Glomerular visceral epithelial cell (primary cell): ENCODE results near the gene CRY2.

Experiments
- DNase-seq: peaks from one replicate; pipeline ENCODE4 v3.0.0-alpha.2; 2016; ENCODE audit errors: extremely low spot score

The CRY2 gene

DNA sequence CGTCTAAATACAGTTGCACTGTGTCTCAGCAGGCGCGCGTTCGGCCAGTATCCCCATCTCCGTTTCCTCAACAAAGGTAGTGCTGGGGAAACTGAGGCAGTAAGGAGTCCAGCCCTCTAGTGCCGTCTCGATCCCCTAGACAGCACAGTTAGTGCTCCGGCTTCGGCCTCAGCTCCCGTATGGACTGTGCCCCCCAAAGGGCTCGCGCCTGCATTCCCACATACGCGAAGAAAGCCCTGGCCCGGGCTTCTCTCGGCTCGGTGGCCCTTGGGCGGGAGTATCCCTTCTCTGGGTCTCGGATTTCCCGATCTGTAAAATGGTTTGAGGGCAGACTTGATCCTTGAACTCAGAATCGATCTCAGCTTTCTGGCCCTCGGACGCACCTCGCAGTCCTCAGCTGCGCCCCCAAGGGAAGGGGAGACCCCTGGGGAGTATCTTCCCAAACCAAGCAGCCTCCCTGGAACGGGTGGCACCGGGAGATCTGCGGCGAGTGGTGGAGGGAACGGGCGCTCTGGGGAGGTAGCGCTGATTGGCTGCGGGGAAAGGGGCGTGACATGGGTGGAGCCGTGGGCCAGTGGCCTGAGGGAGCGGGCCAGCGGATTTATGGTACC, 71.2 kb downstream of the CRY2 start:
- peak; percentile 70 for DNase-seq

DNA sequence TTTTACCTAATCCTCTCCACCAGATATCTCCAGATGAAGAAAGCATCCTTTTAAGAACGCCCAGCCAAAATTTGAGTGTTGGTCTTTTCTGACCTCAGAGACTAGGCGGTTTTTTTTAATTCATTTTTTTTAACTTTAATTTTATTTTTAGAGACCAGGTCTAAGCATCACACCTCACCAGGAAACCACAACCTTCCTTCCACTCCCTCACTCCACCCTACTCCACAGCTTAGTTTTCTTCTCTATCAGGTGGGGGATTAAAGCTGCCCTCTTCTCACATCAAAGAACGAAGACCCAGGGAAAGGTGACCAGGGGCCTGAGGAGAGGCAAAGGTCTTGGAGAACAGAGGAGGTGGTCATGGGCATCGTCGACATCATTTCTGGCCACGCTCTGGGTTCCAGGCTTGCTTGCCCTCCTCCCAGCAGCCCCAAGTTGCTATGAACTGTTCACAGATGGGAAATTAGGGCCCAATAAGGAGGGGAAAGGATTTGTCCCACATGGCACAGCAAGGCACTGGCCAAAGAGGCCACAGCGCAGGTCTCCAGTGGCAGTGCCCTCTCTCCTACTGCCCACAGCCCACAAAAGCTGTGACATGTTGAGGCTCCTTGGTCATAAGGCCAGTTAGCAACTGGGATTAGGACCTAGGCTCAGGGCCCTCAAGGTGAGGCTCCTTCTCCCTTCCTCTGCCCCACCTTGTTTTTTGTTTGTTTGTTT, 71.8 kb downstream of the CRY2 start:
- DNase-seq: no peak

DNA sequence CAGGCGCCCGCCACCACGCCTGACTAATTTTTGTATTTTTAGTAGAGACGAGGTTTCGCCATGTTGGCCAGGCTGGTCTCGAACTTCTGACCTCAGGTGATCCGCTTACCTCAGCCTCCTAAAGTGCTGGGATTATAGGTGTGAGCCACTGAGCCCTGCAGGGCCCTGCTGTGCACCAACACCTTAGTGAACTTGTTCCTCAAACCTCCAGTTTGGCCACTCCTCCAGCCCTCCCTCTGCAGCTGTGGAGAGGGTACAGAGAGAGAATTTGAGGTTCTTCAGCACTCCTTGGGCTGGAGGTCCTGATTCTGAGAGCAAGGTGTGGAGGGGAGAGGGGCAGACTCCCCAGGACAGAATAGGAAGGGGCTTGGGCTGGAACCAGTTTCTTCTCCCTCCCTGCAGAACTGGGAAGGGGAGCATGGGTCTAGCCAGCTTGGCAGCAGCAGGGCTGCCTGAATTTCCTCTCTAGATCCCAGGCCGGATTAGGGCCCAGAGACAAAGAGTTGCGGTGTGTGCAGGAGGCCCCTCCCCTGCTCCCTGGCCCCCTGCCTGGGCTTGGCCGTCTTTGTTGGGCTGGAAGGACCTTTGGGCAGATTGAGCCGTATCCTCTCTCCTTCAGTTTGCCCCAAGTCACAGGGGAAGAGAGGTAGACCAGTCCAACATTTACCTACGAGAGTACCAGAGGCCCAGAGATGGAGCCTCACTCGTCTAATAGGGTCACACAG, 72.7 kb downstream of the CRY2 start:
- DNase-seq: no peak

- no peak for DNase-seq
These were observed 73.5 kb downstream of the CRY2 start for GRCh38 chr11:45920531-45921477.

- DNase-seq: no peak
These were observed 74.5 kb downstream of the CRY2 start for GRCh38 chr11:45921561-45922424.

GRCh38 chr11:45922425-45923082, 75.3 kb downstream of the CRY2 start, which contains the start of gene LARGE2:
TSS of gene LARGE2 (plus strand) at chr11:45922656. CDS start at chr11:45922883, 227 bp downstream.
- no peak for DNase-seq

GRCh38 chr11:45924036-45924915, 77.0 kb downstream of the CRY2 start:
- DNase-seq: no peak

- no peak for DNase-seq
These were observed 77.7 kb downstream of the CRY2 start for GRCh38 chr11:45924927-45925326.

DNA sequence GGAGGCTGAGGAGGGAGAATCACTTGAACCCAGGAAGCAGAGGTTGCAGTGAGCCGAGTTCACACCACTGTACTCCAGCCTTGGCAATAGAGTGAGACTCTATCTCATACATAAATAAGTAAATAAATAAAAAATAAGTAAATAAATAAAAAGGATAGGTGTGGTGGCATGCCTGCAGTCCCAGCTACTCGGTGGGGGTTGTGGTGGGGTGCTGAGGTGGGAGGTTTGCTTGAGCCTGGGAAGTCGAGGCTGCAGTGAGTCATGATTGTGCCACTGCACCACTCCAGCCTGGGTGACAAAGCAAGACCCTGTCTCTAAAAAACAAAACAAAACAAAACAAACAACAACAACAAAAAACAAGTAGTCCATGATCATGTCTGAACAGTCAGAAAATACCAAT, 78.3 kb downstream of the CRY2 start:
- DNase-seq: no peak

DNA sequence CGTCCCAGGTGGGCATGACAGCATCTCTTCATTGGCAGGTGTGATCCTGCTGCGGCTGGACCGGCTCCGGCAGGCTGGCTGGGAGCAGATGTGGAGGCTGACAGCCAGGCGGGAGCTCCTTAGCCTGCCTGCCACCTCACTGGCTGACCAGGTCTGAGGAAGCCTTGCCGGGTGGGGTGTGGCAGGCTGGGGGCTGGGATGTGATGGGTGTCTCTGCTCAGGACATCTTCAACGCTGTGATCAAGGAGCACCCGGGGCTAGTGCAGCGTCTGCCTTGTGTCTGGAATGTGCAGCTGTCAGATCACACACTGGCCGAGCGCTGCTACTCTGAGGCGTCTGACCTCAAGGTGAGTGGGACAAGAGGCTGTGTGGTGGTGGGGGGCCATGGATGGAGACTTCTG, 78.7 kb downstream of the CRY2 start:
- DNase-seq: no peak

GRCh38 chr11:45926536-45927331, 79.5 kb downstream of the CRY2 start:
- no peak for DNase-seq

DNA sequence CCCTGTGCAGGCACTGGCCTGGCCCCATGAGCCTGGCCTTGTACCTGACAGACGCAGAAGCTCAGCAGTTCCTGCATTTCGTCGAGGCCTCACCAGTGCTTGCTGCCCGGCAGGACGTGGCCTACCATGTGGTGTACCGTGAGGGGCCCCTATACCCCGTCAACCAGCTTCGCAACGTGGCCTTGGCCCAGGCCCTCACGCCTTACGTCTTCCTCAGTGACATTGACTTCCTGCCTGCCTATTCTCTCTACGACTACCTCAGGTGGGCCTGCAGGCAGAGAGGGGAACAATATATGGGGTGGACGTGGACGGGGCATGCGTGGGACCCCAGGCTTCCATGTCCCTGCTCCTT, 80.0 kb downstream of the CRY2 start:
- DNase-seq: no peak

DNA sequence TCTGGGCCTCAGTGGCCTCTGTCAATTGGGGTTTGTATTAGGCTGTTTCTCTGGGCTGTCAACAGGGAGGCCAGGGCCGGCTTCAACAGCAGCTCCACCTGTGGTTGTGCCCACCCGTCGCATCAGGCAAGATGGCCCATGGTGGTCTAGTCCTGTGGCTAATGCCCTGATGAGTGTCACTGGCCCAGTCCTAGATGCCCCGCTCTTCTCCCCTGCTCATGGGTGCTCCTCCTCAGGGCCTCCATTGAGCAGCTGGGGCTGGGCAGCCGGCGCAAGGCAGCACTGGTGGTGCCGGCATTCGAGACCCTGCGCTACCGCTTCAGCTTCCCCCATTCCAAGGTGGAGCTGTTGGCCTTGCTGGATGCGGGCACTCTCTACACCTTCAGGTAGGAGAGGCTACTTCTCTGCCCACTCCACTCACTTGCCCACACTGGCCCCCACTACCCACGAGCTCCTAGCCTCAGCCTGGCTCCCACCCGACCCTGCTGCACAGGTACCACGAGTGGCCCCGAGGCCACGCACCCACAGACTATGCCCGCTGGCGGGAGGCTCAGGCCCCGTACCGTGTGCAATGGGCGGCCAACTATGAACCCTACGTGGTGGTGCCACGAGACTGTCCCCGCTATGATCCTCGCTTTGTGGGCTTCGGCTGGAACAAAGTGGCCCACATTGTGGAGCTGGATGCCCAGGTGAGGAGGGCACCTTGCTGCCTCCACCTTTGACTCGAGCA, 80.6 kb downstream of the CRY2 start:
- DNase-seq: no peak

- DNase-seq: no peak
These were observed 81.4 kb downstream of the CRY2 start for GRCh38 chr11:45928535-45929215.

DNA sequence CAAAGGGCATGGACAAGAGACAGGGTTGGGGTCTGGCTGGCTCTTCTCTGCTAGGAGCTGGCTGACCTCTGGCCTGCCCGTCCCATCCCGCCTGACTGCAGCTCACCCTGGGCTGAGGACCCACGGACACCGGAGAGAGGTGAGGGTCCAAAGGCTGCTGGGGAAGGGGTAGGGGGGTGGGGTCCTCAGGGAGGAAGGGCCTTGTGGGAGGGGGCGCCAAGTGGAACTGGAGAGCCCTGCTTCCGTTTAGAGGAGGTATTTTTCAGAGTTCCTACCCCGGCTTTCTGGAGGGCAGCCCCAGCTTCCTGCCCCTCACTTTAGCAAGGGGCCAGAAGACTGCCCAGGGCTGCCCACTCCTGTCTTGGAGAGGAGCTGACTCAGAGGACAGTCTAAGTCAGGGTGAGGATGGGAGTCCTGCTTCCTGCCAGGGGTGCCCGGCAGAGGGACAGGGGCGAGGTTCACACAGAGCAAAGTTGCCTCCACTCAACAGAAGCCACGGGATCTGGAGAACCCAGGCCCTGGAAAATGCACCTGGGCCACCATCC, 82.3 kb downstream of the CRY2 start:
- DNase-seq: no peak

DNA sequence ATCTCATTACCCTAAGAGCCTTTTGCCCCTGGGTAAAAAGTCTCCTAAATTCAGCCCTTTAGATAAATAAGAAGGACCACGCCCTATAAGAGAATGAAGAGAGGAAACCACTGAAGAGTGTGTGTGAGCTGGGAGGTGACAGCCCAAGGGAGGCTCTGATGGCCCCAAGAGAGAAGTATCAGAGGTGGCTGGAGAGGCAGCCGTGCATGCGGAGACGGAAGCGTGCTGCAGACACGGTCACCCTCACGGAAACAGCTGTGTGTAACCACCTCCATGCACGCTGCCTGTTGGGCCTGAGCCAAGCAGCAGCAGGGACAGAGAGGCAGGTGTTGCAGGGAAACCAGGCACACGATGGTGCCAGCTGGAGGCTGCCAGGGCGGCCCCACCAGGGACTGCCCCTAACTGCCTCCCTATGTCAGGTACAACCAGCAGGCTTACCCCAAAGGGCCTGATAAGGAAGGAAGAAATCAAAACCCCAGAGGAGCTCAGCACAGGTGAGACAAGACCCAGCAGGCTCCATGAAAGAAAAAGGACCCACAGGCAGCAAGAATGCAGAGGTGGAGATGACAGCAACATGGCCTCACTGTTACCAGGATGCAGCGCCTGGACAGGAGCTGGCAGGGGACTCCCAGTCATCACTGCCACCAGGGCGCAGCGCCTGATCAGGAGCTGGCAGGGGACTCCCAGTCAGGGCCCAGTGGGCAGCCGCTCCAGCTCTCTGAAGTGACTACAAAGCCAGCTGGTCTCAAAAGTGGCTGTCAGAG, 82.9 kb downstream of the CRY2 start:
- no peak for DNase-seq
